ENCODE measurements around the gene COL11A1.

The COL11A1 gene

GRCh38 chr1:102851616-102852015, 256.7 kb downstream of the COL11A1 start:
- DNase-seq (ENCODE audit: low read depth): no peak
- H3K4me3 ChIP-seq (ENCODE audit: low read depth, low read length): no peak overlapping the region
- TF ChIP-seq CTCF (IDR thresholded peaks at IDR 0.05; ENCODE audit: low read depth, low read length, missing control alignments): no peak

DNA sequence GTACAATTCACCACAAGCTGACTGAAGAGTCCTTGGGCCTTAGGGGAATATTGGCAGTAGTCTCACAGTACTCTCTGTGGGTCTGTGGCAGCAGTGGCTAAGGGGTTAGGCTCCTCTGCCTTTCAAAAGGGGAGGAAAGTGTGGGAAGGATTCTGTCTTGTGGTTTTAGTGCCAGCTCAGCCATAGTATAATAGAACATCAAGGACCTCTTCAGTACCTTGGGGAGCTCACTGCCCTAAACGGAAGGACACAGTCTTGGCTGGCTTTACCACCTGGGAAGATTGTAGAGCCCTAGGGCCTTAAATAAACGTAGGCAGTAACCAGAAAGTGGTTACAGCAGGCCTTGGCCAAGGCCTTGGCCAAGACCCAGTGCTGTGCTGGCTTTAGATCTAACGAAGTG, 265.7 kb downstream of the COL11A1 start:
- TF ChIP-seq CTCF (IDR thresholded peaks at IDR 0.05; ENCODE audit: low read depth, low read length, missing control alignments): no peak
- DNase-seq (ENCODE audit: low read depth): no peak
- no peak overlapping the region for H3K4me3 ChIP-seq (ENCODE audit: low read depth, low read length)

DNA sequence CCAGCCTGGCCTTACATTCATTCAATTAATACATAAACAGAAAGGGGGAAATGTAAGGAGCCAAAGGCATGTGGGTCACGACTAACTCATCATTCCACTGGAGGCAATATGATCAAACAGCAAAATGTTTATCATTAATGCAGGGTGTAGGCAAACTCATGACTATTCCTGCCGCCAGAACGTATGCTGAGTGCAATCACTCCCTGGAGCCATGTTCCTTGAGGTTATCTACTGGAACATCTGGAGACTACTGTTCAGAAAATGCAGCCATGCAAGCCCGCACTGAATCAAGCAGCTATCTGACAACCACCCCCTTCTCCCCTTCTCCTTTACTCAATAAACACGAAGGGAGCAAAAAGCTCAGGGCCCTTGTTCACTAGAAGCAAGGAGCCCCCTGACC, 267.6 kb downstream of the COL11A1 start:
- no peak for DNase-seq (ENCODE audit: low read depth)
- H3K4me3 ChIP-seq (ENCODE audit: low read depth, low read length): no peak overlapping the region
- no peak for TF ChIP-seq CTCF (IDR thresholded peaks at IDR 0.05; ENCODE audit: low read depth, low read length, missing control alignments)

DNA sequence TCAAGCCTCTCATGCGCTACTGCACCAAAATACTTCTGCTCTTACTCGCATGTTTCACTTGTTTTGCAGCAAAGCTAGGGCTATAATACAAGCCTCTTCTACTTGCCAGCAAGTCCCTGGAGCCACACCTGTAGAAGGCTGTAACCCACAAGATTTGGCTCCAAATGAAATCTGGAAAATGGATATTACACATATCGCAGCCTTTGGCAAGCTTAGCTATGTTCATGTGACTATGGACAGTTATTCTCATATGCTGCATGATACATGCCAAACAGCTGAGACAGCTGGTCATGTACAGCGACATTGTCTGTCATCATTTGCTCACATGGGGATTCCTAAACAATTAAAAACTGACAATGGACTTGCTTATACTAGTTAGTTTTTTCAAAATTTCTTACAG, 270.3 kb downstream of the COL11A1 start:
- H3K4me3 ChIP-seq (ENCODE audit: low read depth, low read length): no peak overlapping the region
- no peak for TF ChIP-seq CTCF (IDR thresholded peaks at IDR 0.05; ENCODE audit: low read depth, low read length, missing control alignments)
- no peak for DNase-seq (ENCODE audit: low read depth)

DNA sequence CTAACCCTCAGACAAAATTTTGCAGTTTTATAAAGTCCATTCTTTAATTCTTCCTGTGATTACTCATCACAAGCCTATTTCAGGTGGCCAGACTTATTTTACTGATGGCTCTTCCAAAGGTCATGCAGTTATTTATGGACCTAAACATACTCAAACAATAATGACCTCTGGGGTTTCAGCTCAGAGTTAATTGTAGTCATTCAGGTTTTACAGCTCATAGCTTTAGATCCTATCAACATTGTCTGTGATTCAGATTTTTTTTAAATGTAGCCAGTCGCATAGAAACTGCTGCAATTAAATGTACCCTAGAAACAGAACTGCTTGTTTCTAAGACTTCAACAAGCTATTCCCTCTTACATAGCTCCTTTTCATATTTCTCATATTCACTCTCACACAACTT, 270.8 kb downstream of the COL11A1 start:
- DNase-seq (ENCODE audit: low read depth): no peak
- no peak for TF ChIP-seq CTCF (IDR thresholded peaks at IDR 0.05; ENCODE audit: low read depth, low read length, missing control alignments)

GRCh38 chr1:102836991-102837390, 271.3 kb downstream of the COL11A1 start:
- DNase-seq (ENCODE audit: low read depth): no peak
- no peak for TF ChIP-seq CTCF (IDR thresholded peaks at IDR 0.05; ENCODE audit: low read depth, low read length, missing control alignments)
- no peak overlapping the region for H3K4me3 ChIP-seq (ENCODE audit: low read depth, low read length)

More for the DNA sequence above, 270.8 kb downstream of the COL11A1 start:
- no peak overlapping the region for H3K4me3 ChIP-seq (ENCODE audit: low read depth, low read length)

- DNase-seq (ENCODE audit: low read depth): no peak
- H3K4me3 ChIP-seq (ENCODE audit: low read depth, low read length): no peak overlapping the region
- no peak for TF ChIP-seq CTCF (IDR thresholded peaks at IDR 0.05; ENCODE audit: low read depth, low read length, missing control alignments)
Observed at GRCh38 chr1:102834688-102835320, 273.5 kb downstream of the COL11A1 start.
